Stromal cell of bone marrow (primary cell): ENCODE results near the gene METRNL.

Experiments used
- DNase-seq: peaks from one replicate; pipeline ENCODE4 v3.0.0-alpha.2; 2012; ENCODE audit warnings: low read depth

Gene METRNL

GRCh38 chr17:83067071-83067717 is 12.2 kb upstream of the METRNL start:
- no peak for DNase-seq

- no peak for DNase-seq
Measured at GRCh38 chr17:83067718-83068261, 11.6 kb upstream of the METRNL start.

- DNase-seq = no peak
Measured at GRCh38 chr17:83068641-83069570, 10.5 kb upstream of the METRNL start.

GRCh38 chr17:83069571-83069906 is 9.9 kb upstream of the METRNL start:
- DNase-seq = no peak

- no peak for DNase-seq
Measured at GRCh38 chr17:83069931-83070742, 9.3 kb upstream of the METRNL start.

GRCh38 chr17:83070800-83071341 is 8.5 kb upstream of the METRNL start:
- DNase-seq = no peak

- no peak for DNase-seq
Measured at GRCh38 chr17:83071365-83071764, 8.0 kb upstream of the METRNL start.

GRCh38 chr17:83071966-83072562 is 7.3 kb upstream of the METRNL start:
- DNase-seq = no peak

- no peak for DNase-seq
Measured at GRCh38 chr17:83072600-83073358, 6.6 kb upstream of the METRNL start.

- DNase-seq = no peak
Measured at GRCh38 chr17:83073389-83074063, 5.9 kb upstream of the METRNL start.

- DNase-seq = no peak
Measured at GRCh38 chr17:83074486-83075223, 4.8 kb upstream of the METRNL start.

GRCh38 chr17:83075270-83075880 is 4.0 kb upstream of the METRNL start:
- no peak for DNase-seq

GRCh38 chr17:83076938-83077337 is 2.5 kb upstream of the METRNL start:
- DNase-seq = no peak

- DNase-seq = no peak
Measured at GRCh38 chr17:83077411-83077810, 2.0 kb upstream of the METRNL start.

GRCh38 chr17:83077939-83078338 is 1.5 kb upstream of the METRNL start:
- no peak for DNase-seq

- DNase-seq = no peak
Measured at GRCh38 chr17:83078378-83079351, 744 bp upstream of the METRNL start.

GRCh38 chr17:83079766-83080578 is 563 bp downstream of the METRNL start:
- DNase-seq = no peak
